ENCODE measurements around the gene TBC1D1.

Gene TBC1D1

GRCh38 chr4:37890801-37891259 lies at the start of gene TBC1D1:
TBC1D1 (plus strand) TSS chr4:37891084; CDS start chr4:37902096, 11,012 bp downstream.
- DNase-seq (ENCODE audit: low read depth in 1 of 2, low spot score in 1 of 2), result peak; percentile 46 to 72
- no peak for TF ChIP-seq JUND (IDR thresholded peaks at IDR 0.05; ENCODE audit: low read depth)
- in situ Hi-C loops (cut with HindIII; ENCODE audit: low pct_unique_long_range_greater_than_20kb, low sequenced_read_pairs), result no loop called here

DNA sequence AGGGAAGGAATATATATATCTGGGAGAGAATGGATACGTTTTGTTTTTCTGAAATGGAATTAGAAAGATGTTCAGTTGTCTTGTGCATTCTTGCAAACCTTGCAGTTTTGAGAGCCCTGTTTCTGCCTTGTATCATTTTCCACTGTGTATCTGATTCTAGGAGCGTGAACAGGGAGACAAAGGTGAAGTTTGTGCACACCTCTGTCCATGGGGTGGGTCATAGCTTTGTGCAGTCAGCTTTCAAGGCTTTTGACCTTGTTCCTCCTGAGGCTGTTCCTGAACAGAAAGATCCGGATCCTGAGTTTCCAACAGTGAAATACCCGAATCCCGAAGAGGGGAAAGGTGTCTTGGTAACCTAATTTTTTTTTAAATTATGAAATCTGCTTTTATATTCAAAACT lies 46.7 kb upstream of the TBC1D1 start:
- in situ Hi-C loops (cut with HindIII; ENCODE audit: low pct_unique_long_range_greater_than_20kb, low sequenced_read_pairs), result no loop called here
- no peak for DNase-seq (ENCODE audit: low read depth in 1 of 2, low spot score in 1 of 2)
- TF ChIP-seq JUND (IDR thresholded peaks at IDR 0.05; ENCODE audit: low read depth), result no peak

- in situ Hi-C loops (cut with HindIII; ENCODE audit: low pct_unique_long_range_greater_than_20kb, low sequenced_read_pairs), result no loop called here
- no peak for DNase-seq (ENCODE audit: low read depth in 1 of 2, low spot score in 1 of 2)
- no peak for TF ChIP-seq JUND (IDR thresholded peaks at IDR 0.05; ENCODE audit: low read depth)
Measured at GRCh38 chr4:37845201-37845600, 45.7 kb upstream of the TBC1D1 start.

GRCh38 chr4:37847311-37847884 lies 43.5 kb upstream of the TBC1D1 start:
- in situ Hi-C loops (cut with HindIII; ENCODE audit: low pct_unique_long_range_greater_than_20kb, low sequenced_read_pairs), result no loop called here
- TF ChIP-seq JUND (IDR thresholded peaks at IDR 0.05; ENCODE audit: low read depth), result no peak
- DNase-seq (ENCODE audit: low read depth in 1 of 2, low spot score in 1 of 2), result no peak

- no peak for TF ChIP-seq JUND (IDR thresholded peaks at IDR 0.05; ENCODE audit: low read depth)
- in situ Hi-C loops (cut with HindIII; ENCODE audit: low pct_unique_long_range_greater_than_20kb, low sequenced_read_pairs), result no loop called here
- DNase-seq (ENCODE audit: low read depth in 1 of 2, low spot score in 1 of 2), result no peak
Measured at GRCh38 chr4:37852376-37852775, 38.5 kb upstream of the TBC1D1 start.

DNA sequence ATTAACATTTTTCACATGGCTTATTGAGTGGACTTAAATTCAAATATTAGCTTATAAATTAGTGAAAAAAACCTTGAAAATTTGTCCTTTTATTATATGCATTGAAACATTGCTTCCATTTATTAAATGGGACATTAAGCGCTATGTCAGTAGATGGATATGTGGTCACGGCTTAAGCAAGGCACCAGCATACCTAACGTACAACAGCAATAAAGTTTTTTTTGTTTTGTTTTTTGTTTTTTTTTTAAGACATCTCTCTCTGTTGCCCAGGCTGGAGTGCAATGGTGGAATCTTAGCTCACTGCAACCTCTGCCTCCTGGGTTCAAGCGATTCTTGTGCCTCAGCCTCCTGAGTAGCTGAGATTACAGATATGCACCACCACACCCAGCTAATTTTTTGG lies 32.8 kb upstream of the TBC1D1 start:
- in situ Hi-C loops (cut with HindIII; ENCODE audit: low pct_unique_long_range_greater_than_20kb, low sequenced_read_pairs), result no loop called here
- no peak for TF ChIP-seq JUND (IDR thresholded peaks at IDR 0.05; ENCODE audit: low read depth)
- no peak for DNase-seq (ENCODE audit: low read depth in 1 of 2, low spot score in 1 of 2)

DNA sequence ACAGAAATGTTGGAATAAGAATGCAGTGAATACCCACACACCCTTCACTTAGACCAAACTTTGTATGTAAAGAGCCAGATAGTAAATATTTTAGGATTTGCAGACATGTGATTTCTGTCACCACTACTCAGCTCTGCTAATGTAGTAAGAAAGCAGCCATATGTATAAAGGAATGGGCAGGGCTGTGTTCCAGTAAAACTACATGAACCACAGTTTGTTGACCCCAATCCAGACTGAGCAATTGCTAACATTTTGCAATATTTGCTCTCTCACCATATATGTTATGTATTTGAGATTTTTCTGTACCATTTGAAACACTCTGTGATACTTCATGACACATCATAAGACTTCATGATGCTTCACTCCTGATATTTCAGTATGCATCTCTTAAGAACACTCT lies 32.0 kb upstream of the TBC1D1 start:
- in situ Hi-C loops (cut with HindIII; ENCODE audit: low pct_unique_long_range_greater_than_20kb, low sequenced_read_pairs), result no loop called here
- no peak for TF ChIP-seq JUND (IDR thresholded peaks at IDR 0.05; ENCODE audit: low read depth)
- no peak for DNase-seq (ENCODE audit: low read depth in 1 of 2, low spot score in 1 of 2)

DNA sequence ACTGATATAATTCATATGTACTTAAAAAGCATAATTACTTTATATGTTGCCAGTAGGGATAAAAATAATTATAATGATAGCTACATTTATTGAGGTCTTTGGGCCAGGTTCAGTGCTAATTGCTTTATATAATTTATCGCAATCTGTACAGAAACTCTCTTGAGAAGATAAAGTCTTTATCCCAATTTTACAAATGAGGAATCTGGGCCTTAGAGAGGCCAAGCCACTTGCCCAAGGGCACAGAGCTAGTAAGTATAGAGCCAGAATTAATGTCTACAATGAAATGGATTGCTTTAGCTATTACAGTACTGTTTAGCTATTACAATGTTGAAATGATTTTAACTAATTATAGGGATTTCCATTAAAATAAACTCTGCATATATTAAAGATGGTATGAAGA lies 30.6 kb upstream of the TBC1D1 start:
- no peak for DNase-seq (ENCODE audit: low read depth in 1 of 2, low spot score in 1 of 2)
- in situ Hi-C loops (cut with HindIII; ENCODE audit: low pct_unique_long_range_greater_than_20kb, low sequenced_read_pairs), result no loop called here
- no peak for TF ChIP-seq JUND (IDR thresholded peaks at IDR 0.05; ENCODE audit: low read depth)

DNA sequence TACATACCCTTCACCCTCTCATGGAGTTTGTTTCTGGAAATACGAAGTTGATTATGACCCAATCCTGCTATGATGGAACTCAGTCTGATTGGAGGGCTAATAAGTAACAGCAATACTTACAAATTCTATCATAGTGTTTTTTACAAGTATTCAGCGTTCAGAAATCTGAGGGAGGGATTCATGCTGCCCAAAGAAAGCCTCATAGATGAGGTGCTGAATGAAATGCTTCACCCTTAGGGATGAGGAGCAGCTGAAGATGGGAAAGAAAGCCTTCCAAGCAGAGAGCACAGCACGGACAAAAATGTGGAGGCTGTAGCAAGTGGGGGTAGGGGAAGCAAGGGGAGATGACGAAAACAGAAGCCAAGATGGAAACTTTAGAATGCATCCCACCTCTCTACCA lies 27.9 kb upstream of the TBC1D1 start:
- TF ChIP-seq JUND (IDR thresholded peaks at IDR 0.05; ENCODE audit: low read depth), result no peak
- in situ Hi-C loops (cut with HindIII; ENCODE audit: low pct_unique_long_range_greater_than_20kb, low sequenced_read_pairs), result no loop called here
- DNase-seq (ENCODE audit: low read depth in 1 of 2, low spot score in 1 of 2), result no peak

DNA sequence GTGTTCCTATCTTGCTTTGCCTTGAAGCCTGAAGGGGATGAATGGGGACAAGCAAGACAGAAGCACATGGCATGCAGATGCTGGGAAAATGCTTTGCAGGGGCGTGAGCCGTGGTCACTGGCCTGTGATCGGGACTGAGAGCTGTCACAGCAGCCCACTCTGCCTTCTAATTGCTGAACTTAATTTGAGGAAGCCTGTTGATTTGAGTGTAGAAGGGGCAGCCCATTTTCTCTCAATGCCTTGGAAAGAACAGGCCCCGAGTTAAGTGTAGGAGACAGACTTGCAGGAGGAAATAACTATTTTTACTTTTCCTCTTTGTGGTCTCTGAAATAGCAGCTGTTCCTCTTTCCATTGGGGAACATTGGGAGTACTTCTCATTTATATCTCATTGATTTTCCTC lies 26.1 kb upstream of the TBC1D1 start:
- TF ChIP-seq JUND (IDR thresholded peaks at IDR 0.05; ENCODE audit: low read depth), result no peak
- in situ Hi-C loops (cut with HindIII; ENCODE audit: low pct_unique_long_range_greater_than_20kb, low sequenced_read_pairs), result no loop called here
- no peak for DNase-seq (ENCODE audit: low read depth in 1 of 2, low spot score in 1 of 2)

GRCh38 chr4:37865450-37865849 lies 25.4 kb upstream of the TBC1D1 start:
- TF ChIP-seq JUND (IDR thresholded peaks at IDR 0.05; ENCODE audit: low read depth), result no peak
- in situ Hi-C loops (cut with HindIII; ENCODE audit: low pct_unique_long_range_greater_than_20kb, low sequenced_read_pairs), result no loop called here
- no peak for DNase-seq (ENCODE audit: low read depth in 1 of 2, low spot score in 1 of 2)

- in situ Hi-C loops (cut with HindIII; ENCODE audit: low pct_unique_long_range_greater_than_20kb, low sequenced_read_pairs), result no loop called here
- no peak for DNase-seq (ENCODE audit: low read depth in 1 of 2, low spot score in 1 of 2)
- no peak for TF ChIP-seq JUND (IDR thresholded peaks at IDR 0.05; ENCODE audit: low read depth)
Measured at GRCh38 chr4:37867102-37867501, 23.8 kb upstream of the TBC1D1 start.

DNA sequence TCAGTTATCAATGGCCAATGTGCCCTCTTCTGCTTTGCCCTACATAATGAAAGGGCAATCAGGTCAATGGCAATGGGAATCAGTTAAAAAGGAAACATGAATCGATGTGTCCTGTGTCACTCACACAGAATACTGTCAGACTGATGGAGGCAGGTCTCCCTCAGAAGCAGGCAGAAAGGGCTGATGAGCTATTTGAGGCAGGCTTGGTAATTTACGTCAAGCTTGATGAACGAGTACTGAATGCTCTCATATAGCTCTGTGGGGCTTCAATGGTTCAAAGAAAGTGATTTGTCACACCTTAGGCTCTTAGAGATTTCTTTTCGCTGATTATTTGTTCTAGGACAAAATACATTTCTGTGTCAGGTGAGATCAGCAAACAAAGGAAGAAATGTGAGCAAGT lies 22.6 kb upstream of the TBC1D1 start:
- no peak for DNase-seq (ENCODE audit: low read depth in 1 of 2, low spot score in 1 of 2)
- in situ Hi-C loops (cut with HindIII; ENCODE audit: low pct_unique_long_range_greater_than_20kb, low sequenced_read_pairs), result no loop called here
- TF ChIP-seq JUND (IDR thresholded peaks at IDR 0.05; ENCODE audit: low read depth), result no peak

- in situ Hi-C loops (cut with HindIII; ENCODE audit: low pct_unique_long_range_greater_than_20kb, low sequenced_read_pairs), result no loop called here
- no peak for TF ChIP-seq JUND (IDR thresholded peaks at IDR 0.05; ENCODE audit: low read depth)
- DNase-seq (ENCODE audit: low read depth in 1 of 2, low spot score in 1 of 2), result no peak
Measured at GRCh38 chr4:37872310-37872988, 18.4 kb upstream of the TBC1D1 start.

Measured in T47D (cell line).